Stimulated activated CD4-positive, alpha-beta T cell treated with anti-CD3 and anti-CD28 coated beads, Interleukin-1b, Interleukin-23, amount 100 ng/mL, for 48 hours (primary cell): ENCODE data around the gene CEP350.
"Not testable (repeated sequence)": the region's sequence is repeated elsewhere in the genome, so short reads cannot be mapped to it uniquely, and the experiment has no call there.

Source experiments
- DNase-seq: peaks from one replicate; pipeline ENCODE4 v3.0.0-alpha.2; 2020

The CEP350 gene

GRCh38 chr1:180133193-180133592 lies 178.6 kb downstream of the CEP350 start:
- DNase-seq: no peak

GRCh38 chr1:180133688-180134087 lies 179.1 kb downstream of the CEP350 start:
- DNase-seq: not testable (repeated sequence)

GRCh38 chr1:180135535-180135934 lies 180.9 kb downstream of the CEP350 start:
- DNase-seq: no peak

- DNase-seq: no peak
Measured at GRCh38 chr1:180136331-180136967, 181.8 kb downstream of the CEP350 start.

- DNase-seq: no peak
Measured at GRCh38 chr1:180136968-180137356, 182.4 kb downstream of the CEP350 start.

GRCh38 chr1:180137776-180138175 lies 183.2 kb downstream of the CEP350 start:
- no peak for DNase-seq

GRCh38 chr1:180141381-180141934 lies 186.8 kb downstream of the CEP350 start:
- DNase-seq: no peak

- no peak for DNase-seq
Measured at GRCh38 chr1:180143359-180143758, 188.7 kb downstream of the CEP350 start.

- DNase-seq: no peak
Measured at GRCh38 chr1:180144659-180145357, 190.2 kb downstream of the CEP350 start.

- no peak for DNase-seq
Measured at GRCh38 chr1:180145446-180145845, 190.8 kb downstream of the CEP350 start.

- no peak for DNase-seq
Measured at GRCh38 chr1:180150982-180151381, 196.4 kb downstream of the CEP350 start.

- no peak for DNase-seq
Measured at GRCh38 chr1:180151508-180151907, 196.9 kb downstream of the CEP350 start.

GRCh38 chr1:180152588-180152987 lies 198.0 kb downstream of the CEP350 start:
- no peak for DNase-seq

GRCh38 chr1:180153032-180153431 lies 198.4 kb downstream of the CEP350 start:
- DNase-seq: no peak

GRCh38 chr1:180154003-180154324 lies 199.4 kb downstream of the CEP350 start:
- no peak for DNase-seq

- peak; percentile 89 for DNase-seq
Measured at GRCh38 chr1:180154325-180155181, 199.9 kb downstream of the CEP350 start, which contains the start of gene QSOX1. QSOX1 (plus strand) TSS chr1:180154869; CDS start chr1:180154908, 39 bp downstream.

- DNase-seq: no peak
Measured at GRCh38 chr1:180155182-180155682, 200.6 kb downstream of the CEP350 start.

- DNase-seq: no peak
Measured at GRCh38 chr1:180156201-180156600, 201.6 kb downstream of the CEP350 start.

GRCh38 chr1:180156631-180157091 lies 202.1 kb downstream of the CEP350 start:
- no peak for DNase-seq

GRCh38 chr1:180157108-180157507 lies 202.5 kb downstream of the CEP350 start:
- no peak for DNase-seq

GRCh38 chr1:180157576-180158057 lies 203.0 kb downstream of the CEP350 start:
- no peak for DNase-seq

- DNase-seq: no peak
Measured at GRCh38 chr1:180158149-180159147, 203.8 kb downstream of the CEP350 start.
